Amniotic stem cell (primary cell): ENCODE measurements around the gene FAR2.

Experiments used
- DNase-seq: peaks from one replicate; lab custom pipeline; 2025; lab: John Stamatoyannopoulos, UW

FAR2 gene

GRCh38 chr12:29204521-29204920 is 55.4 kb downstream of the FAR2 start:
- DNase-seq = no peak

- no peak for DNase-seq
Observed at GRCh38 chr12:29207120-29207519, 58.0 kb downstream of the FAR2 start.

- DNase-seq = no peak
Observed at GRCh38 chr12:29208060-29208459, 59.0 kb downstream of the FAR2 start.

GRCh38 chr12:29208936-29209701 is 60.0 kb downstream of the FAR2 start:
- no peak for DNase-seq

GRCh38 chr12:29211696-29212095 is 62.6 kb downstream of the FAR2 start:
- DNase-seq = no peak

GRCh38 chr12:29212682-29213403 is 63.8 kb downstream of the FAR2 start:
- DNase-seq = no peak

- no peak for DNase-seq
Observed at GRCh38 chr12:29216266-29216665, 67.2 kb downstream of the FAR2 start.

GRCh38 chr12:29216797-29217575 is 67.9 kb downstream of the FAR2 start:
- DNase-seq = no peak

GRCh38 chr12:29220632-29221336 is 71.7 kb downstream of the FAR2 start:
- DNase-seq = no peak

GRCh38 chr12:29222200-29222599 is 73.1 kb downstream of the FAR2 start:
- DNase-seq = no peak

- DNase-seq = no peak
Observed at GRCh38 chr12:29223426-29223825, 74.3 kb downstream of the FAR2 start.

- no peak for DNase-seq
Observed at GRCh38 chr12:29223956-29224543, 75.0 kb downstream of the FAR2 start.

GRCh38 chr12:29224572-29224971 is 75.5 kb downstream of the FAR2 start:
- DNase-seq = no peak

- no peak for DNase-seq
Observed at GRCh38 chr12:29225834-29226233, 76.8 kb downstream of the FAR2 start.

- no peak for DNase-seq
Observed at GRCh38 chr12:29226616-29227015, 77.5 kb downstream of the FAR2 start.

- DNase-seq = no peak
Observed at GRCh38 chr12:29228474-29229157, 79.5 kb downstream of the FAR2 start.

GRCh38 chr12:29229158-29229505 is 80.1 kb downstream of the FAR2 start:
- no peak for DNase-seq

- no peak for DNase-seq
Observed at GRCh38 chr12:29229937-29230336, 80.9 kb downstream of the FAR2 start.

- no peak for DNase-seq
Observed at GRCh38 chr12:29230800-29231560, 81.9 kb downstream of the FAR2 start.

- no peak for DNase-seq
Observed at GRCh38 chr12:29232086-29232485, 83.0 kb downstream of the FAR2 start.
